GM23248 (cell line): ENCODE measurements around the gene FBXO8. TPM values are rescaled to one million over a fixed set of nuclear protein-coding genes. Genes with fewer than 3 reads are reported as not detected.

ENCODE experiments used
- DNase-seq: peaks from one replicate; pipeline ENCODE4 v3.0.0-alpha.2; 2015
- H2AFZ ChIP-seq: fragments of 200-600 bp; sonication (generic); 2 replicates; pipeline ENCODE4 v1.6.1; 2016; ENCODE audit warnings: antibody characterized with exemption
- H3F3A ChIP-seq: fragments of 200-600 bp; sonication (generic); 2 replicates; pipeline ENCODE4 v1.6.1; 2016; ENCODE audit warnings: mild to moderate bottlenecking, antibody characterized with exemption, mixed run types; ENCODE audit not compliant: insufficient read depth
- H3K27ac ChIP-seq: fragments of 200-600 bp; sonication (generic); 2 replicates; pipeline ENCODE4 v1.5.1; 2016; ENCODE audit warnings: mild to moderate bottlenecking
- H3K27me3 ChIP-seq: fragments of 200-600 bp; sonication (generic); replicated peaks from 2 replicates; pipeline ENCODE4 v1.6.1; 2016; ENCODE audit warnings: mild to moderate bottlenecking; ENCODE audit not compliant: insufficient read depth
- H3K36me3 ChIP-seq: fragments of 200-600 bp; sonication (generic); 2 replicates; pipeline ENCODE4 v1.6.1; 2016; ENCODE audit warnings: low read depth, mild to moderate bottlenecking
- H3K4me1 ChIP-seq: fragments of 200-600 bp; sonication (generic); 2 replicates; pipeline ENCODE4 v1.6.1; 2016; ENCODE audit warnings: mild to moderate bottlenecking; ENCODE audit not compliant: insufficient read depth
- H3K4me2 ChIP-seq: fragments of 200-600 bp; sonication (generic); one replicate; pipeline ENCODE4 v1.6.1; 2016; ENCODE audit warnings: mild to moderate bottlenecking; ENCODE audit not compliant: unreplicated experiment
- H3K4me3 ChIP-seq: fragments of 200-600 bp; sonication (generic); 2 replicates; pipeline ENCODE4 v1.5.1; 2016; ENCODE audit warnings: mild to moderate bottlenecking
- H3K79me2 ChIP-seq: fragments of 200-600 bp; sonication (generic); 2 replicates; pipeline ENCODE4 v1.6.1; 2016; ENCODE audit warnings: mild to moderate bottlenecking; ENCODE audit not compliant: insufficient read depth
- H3K9ac ChIP-seq: fragments of 200-600 bp; sonication (generic); 2 replicates; pipeline ENCODE4 v1.6.1; 2016; ENCODE audit warnings: mild to moderate bottlenecking
- H3K9me2 ChIP-seq: fragments of 200-600 bp; sonication (generic); 2 replicates; pipeline ENCODE4 v1.6.1; 2016; ENCODE audit warnings: mixed run types, mild to moderate bottlenecking, moderate library complexity; ENCODE audit not compliant: insufficient read depth
- H3K9me3 ChIP-seq: fragments of 200-600 bp; sonication (generic); one replicate; pipeline ENCODE4 v1.6.1; 2017; ENCODE audit warnings: low read depth
- H4K20me1 ChIP-seq: fragments of 200-600 bp; sonication (generic); 2 replicates; pipeline ENCODE4 v1.6.0; 2016; ENCODE audit not compliant: insufficient read depth
- EZH2 ChIP-seq: fragments of 200-600 bp; sonication (generic); IDR thresholded peaks from 2 replicates; pipeline ENCODE4 v1.6.1; 2018; ENCODE audit warnings: antibody characterized with exemption, mild to moderate bottlenecking; ENCODE audit not compliant: insufficient read depth, poor library complexity, severe bottlenecking
- EZH2phosphoT487 ChIP-seq: fragments of 200-600 bp; sonication (generic); IDR thresholded peaks from 2 replicates; pipeline ENCODE4 v1.6.1; 2018; ENCODE audit warnings: antibody characterized with exemption, moderate library complexity, mild to moderate bottlenecking, low read depth; ENCODE audit not compliant: insufficient read depth
- WGBS, 2 experiments: methylation state at CpG; one replicate each; pipeline ENCODE4 v1.1.6; 2015 to 2017; ENCODE audit warnings: low lambda C conversion rate in 2 of 2, low coverage in 1 of 2; ENCODE audit errors: missing lambda C conversion rate in 2 of 2; 5-methylcytosine and 5-hydroxymethylcytosine counted together
- in situ Hi-C: fragments of 300-500 bp; cut with MboI; formaldehyde crosslinking; loops from 2 replicates; pipeline ENCODE4 v1.15.0; 2020
- polyA plus RNA-seq: library from polyadenylated mRNA; unstranded; fragments of >200 nt; fragmentation: Nextera tagmentation; extraction: Ambion mirVana; gene quantifications from 2 replicates; pipeline ENCODE4 v1.2.1, GENCODE V29; 2016
- total RNA-seq: library from RNA; depleted of rRNA; stranded (reverse); fragments of >200 nt; shearing (Covaris generic); gene quantifications from 2 replicates; pipeline ENCODE4 v1.2.3, GENCODE V29; 2014

The FBXO8 gene
- total and polyA plus RNA-seq, 2 experiments from 2014 or later = 23.1 to 27.7 TPM

GRCh38 chr4:174316546-174316945, 33.1 kb upstream of the FBXO8 start:
- H2AFZ ChIP-seq = no peak overlapping the region
- peak; percentile 29 for DNase-seq
- H3K27me3 ChIP-seq = no peaks in the 10 kb centered on the region
- H3K4me2 ChIP-seq = peak overlapping the region; percentile 9
- WGBS, 2 experiments = 38 to 41% methylated on average over 1 of the region's 1 CpG
- no peaks in the 10 kb centered on the region for H3K79me2 ChIP-seq
- H3K9ac ChIP-seq = no peak overlapping the region
- no peaks in the 10 kb centered on the region for H3K36me3 ChIP-seq
- H3K4me3 ChIP-seq = no peak overlapping the region
- H3K9me2 ChIP-seq = no peaks in the 10 kb centered on the region
- TF ChIP-seq EZH2 = no peak
- no peak for TF ChIP-seq EZH2phosphoT487
- in situ Hi-C loops = loop anchor here (25.0 kb wide), 1 partner anchor 804 kb away; no protein-coding TSS in a partner anchor
- H4K20me1 ChIP-seq = no peaks in the 10 kb centered on the region
- H3K4me1 ChIP-seq = peaks cover 31% of the 10 kb centered on the region
- H3K9me3 ChIP-seq = no peaks in the 10 kb centered on the region
- no peak overlapping the region for H3K27ac ChIP-seq
- peaks cover 17% of the 10 kb centered on the region; the same call in 1 of the 2 replicates for H3F3A ChIP-seq

GRCh38 chr4:174314770-174315169, 31.3 kb upstream of the FBXO8 start:
- Histone ChIP-seq H3F3A (peaks cover 17% of the 10 kb centered on the region; the same call in 1 of the 2 replicates), H3K4me2 (no peak overlapping the region), H3K4me1 (peaks cover 31% of the 10 kb centered on the region), H2AFZ (no peak overlapping the region), H3K9ac (no peak overlapping the region), H3K27me3 (no peaks in the 10 kb centered on the region), H3K79me2 (no peaks in the 10 kb centered on the region), H3K9me2 (no peaks in the 10 kb centered on the region), H3K9me3 (no peaks in the 10 kb centered on the region), H3K4me3 (no peak overlapping the region), H3K27ac (peak overlapping the region; percentile 5; the same call in 1 of the 2 replicates), H4K20me1 (no peaks in the 10 kb centered on the region), H3K36me3 (no peaks in the 10 kb centered on the region)
- in situ Hi-C loops = loop anchor here (25.0 kb wide), 1 partner anchor 802 kb away; no protein-coding TSS in a partner anchor
- WGBS, 2 experiments = 41% methylated on average over 3 of the region's 3 CpGs
- no peak for TF ChIP-seq EZH2phosphoT487
- no peak for TF ChIP-seq EZH2
- DNase-seq = peak; percentile 74

GRCh38 chr4:174314274-174314673, 30.8 kb upstream of the FBXO8 start:
- H3K9me2 ChIP-seq = no peaks in the 10 kb centered on the region
- H3K27me3 ChIP-seq = no peaks in the 10 kb centered on the region
- no peak for TF ChIP-seq EZH2
- TF ChIP-seq EZH2phosphoT487 = no peak
- H4K20me1 ChIP-seq = no peaks in the 10 kb centered on the region
- no peak overlapping the region for H3K4me3 ChIP-seq
- no peaks in the 10 kb centered on the region for H3K79me2 ChIP-seq
- peaks cover 31% of the 10 kb centered on the region for H3K4me1 ChIP-seq
- 94 to 98% methylated on average over 3 of the region's 3 CpGs for WGBS, 2 experiments
- peak overlapping the region; percentile 5; the same call in 1 of the 2 replicates for H3K27ac ChIP-seq
- no peak overlapping the region for H2AFZ ChIP-seq
- H3K9ac ChIP-seq = no peak overlapping the region
- in situ Hi-C loops = loop anchor here (25.0 kb wide), 1 partner anchor 802 kb away; no protein-coding TSS in a partner anchor
- H3F3A ChIP-seq = peaks cover 17% of the 10 kb centered on the region; the same call in 1 of the 2 replicates
- H3K4me2 ChIP-seq = no peak overlapping the region
- H3K9me3 ChIP-seq = no peaks in the 10 kb centered on the region
- no peak for DNase-seq
- H3K36me3 ChIP-seq = no peaks in the 10 kb centered on the region

- TF ChIP-seq EZH2phosphoT487 (no peak), EZH2 (no peak)
- 97 to 100% methylated on average over 3 of the region's 3 CpGs for WGBS, 2 experiments
- Histone ChIP-seq H3K36me3 (no peaks in the 10 kb centered on the region), H4K20me1 (no peaks in the 10 kb centered on the region), H3K27ac (no peak overlapping the region), H3K4me2 (no peak overlapping the region), H3K9me2 (no peaks in the 10 kb centered on the region), H2AFZ (no peak overlapping the region), H3K4me1 (peaks cover 26% of the 10 kb centered on the region), H3K4me3 (no peak overlapping the region), H3K27me3 (no peaks in the 10 kb centered on the region), H3K9me3 (no peaks in the 10 kb centered on the region), H3K79me2 (no peaks in the 10 kb centered on the region), H3F3A (peaks cover 17% of the 10 kb centered on the region; the same call in 1 of the 2 replicates), H3K9ac (no peak overlapping the region)
- in situ Hi-C loops = loop anchor here (25.0 kb wide), 1 partner anchor 801 kb away; no protein-coding TSS in a partner anchor
- no peak for DNase-seq
Observed at GRCh38 chr4:174312993-174313392, 29.5 kb upstream of the FBXO8 start.
